ENCODE data around the gene NCAM1.

DNA sequence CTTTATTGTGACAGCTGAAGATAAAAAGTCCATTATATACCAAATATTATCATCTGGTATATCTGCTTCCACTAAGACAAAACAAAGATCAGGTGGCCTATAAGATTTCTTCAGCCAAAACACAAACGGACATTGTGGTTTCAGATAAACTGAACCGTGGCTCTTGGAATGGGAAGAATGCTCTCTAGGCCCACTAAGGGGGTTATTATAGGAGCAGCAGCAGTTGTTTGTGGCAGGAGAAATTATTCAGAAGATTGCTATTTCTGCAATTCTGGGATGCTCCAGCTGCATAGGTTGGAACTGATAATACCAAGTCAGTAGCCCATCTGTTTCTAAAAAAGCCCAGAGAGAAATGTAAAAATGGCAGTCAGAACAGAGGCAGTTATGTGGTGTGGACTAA, 145.3 kb downstream of the NCAM1 start:
- TF ChIP-seq, protein P1, sequence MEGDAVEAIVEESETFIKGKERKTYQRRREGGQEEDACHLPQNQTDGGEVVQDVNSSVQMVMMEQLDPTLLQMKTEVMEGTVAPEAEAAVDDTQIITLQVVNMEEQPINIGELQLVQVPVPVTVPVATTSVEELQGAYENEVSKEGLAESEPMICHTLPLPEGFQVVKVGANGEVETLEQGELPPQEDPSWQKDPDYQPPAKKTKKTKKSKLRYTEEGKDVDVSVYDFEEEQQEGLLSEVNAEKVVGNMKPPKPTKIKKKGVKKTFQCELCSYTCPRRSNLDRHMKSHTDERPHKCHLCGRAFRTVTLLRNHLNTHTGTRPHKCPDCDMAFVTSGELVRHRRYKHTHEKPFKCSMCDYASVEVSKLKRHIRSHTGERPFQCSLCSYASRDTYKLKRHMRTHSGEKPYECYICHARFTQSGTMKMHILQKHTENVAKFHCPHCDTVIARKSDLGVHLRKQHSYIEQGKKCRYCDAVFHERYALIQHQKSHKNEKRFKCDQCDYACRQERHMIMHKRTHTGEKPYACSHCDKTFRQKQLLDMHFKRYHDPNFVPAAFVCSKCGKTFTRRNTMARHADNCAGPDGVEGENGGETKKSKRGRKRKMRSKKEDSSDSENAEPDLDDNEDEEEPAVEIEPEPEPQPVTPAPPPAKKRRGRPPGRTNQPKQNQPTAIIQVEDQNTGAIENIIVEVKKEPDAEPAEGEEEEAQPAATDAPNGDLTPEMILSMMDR (conservative IDR thresholded peaks at IDR 0.05; ENCODE audit: low read depth, low read length): no peak
- TF ChIP-seq EZH2phosphoT487 (IDR thresholded peaks at IDR 0.05; ENCODE audit: borderline replicate concordance, low read length) (no peak), EZH2 (IDR thresholded peaks at IDR 0.05; ENCODE audit: low read length, unreplicated experiment) (no peak)

Measured in PC-3 (cell line).